Neural cell (in vitro differentiated cells): ENCODE data around the gene KLHL17.

Source experiments
- EP300 ChIP-seq: fragments of 450-650 bp; conservative IDR thresholded peaks from 2 replicates; pipeline ENCODE4 v1.6.1; 2014; ENCODE audit warnings: antibody characterized with exemption, mild to moderate bottlenecking, moderate library complexity; ENCODE audit not compliant: poor library complexity, severe bottlenecking
- EZH2 ChIP-seq: fragments of 200-600, 300-800 bp; shearing (Covaris generic), sonication (generic); IDR thresholded peaks from 2 replicates; pipeline ENCODE4 v1.6.1; 2014; ENCODE audit warnings: antibody characterized with exemption, low read length, borderline replicate concordance, mild to moderate bottlenecking; ENCODE audit not compliant: insufficient read depth, poor library complexity, severe bottlenecking
- MXI1 ChIP-seq: fragments of 450-650 bp; conservative IDR thresholded peaks from 2 replicates; pipeline ENCODE4 v1.6.1; 2014; ENCODE audit warnings: antibody characterized with exemption, mild to moderate bottlenecking; ENCODE audit not compliant: poor library complexity, severe bottlenecking
- POLR2AphosphoS5 ChIP-seq: IDR thresholded peaks from 2 replicates; pipeline ENCODE4 v1.6.1; 2012
- RAD21 ChIP-seq: fragments of 450-650 bp; conservative IDR thresholded peaks from 2 replicates; pipeline ENCODE4 v1.6.1; 2014; ENCODE audit warnings: antibody characterized with exemption, mild to moderate bottlenecking, moderate library complexity
- REST ChIP-seq: IDR thresholded peaks from 2 replicates; pipeline ENCODE4 v1.6.1; 2012; ENCODE audit warnings: borderline replicate concordance
- SMC3 ChIP-seq: fragments of 450-650 bp; conservative IDR thresholded peaks from 2 replicates; pipeline ENCODE4 v1.6.1; 2014; ENCODE audit warnings: antibody characterized with exemption, mild to moderate bottlenecking, moderate library complexity; ENCODE audit not compliant: poor library complexity
- TAF1 ChIP-seq: IDR thresholded peaks from 2 replicates; pipeline ENCODE4 v1.6.1; 2012; ENCODE audit warnings: low read depth
- TF ChIP-seq, protein P1 (sequence below): fragments of 450-650 bp; IDR thresholded peaks from 2 replicates; pipeline ENCODE4 v1.5.1; 2014; ENCODE audit warnings: antibody characterized with exemption, mild to moderate bottlenecking, moderate library complexity; ENCODE audit not compliant: poor library complexity, severe bottlenecking

- TF ChIP-seq, protein P1, sequence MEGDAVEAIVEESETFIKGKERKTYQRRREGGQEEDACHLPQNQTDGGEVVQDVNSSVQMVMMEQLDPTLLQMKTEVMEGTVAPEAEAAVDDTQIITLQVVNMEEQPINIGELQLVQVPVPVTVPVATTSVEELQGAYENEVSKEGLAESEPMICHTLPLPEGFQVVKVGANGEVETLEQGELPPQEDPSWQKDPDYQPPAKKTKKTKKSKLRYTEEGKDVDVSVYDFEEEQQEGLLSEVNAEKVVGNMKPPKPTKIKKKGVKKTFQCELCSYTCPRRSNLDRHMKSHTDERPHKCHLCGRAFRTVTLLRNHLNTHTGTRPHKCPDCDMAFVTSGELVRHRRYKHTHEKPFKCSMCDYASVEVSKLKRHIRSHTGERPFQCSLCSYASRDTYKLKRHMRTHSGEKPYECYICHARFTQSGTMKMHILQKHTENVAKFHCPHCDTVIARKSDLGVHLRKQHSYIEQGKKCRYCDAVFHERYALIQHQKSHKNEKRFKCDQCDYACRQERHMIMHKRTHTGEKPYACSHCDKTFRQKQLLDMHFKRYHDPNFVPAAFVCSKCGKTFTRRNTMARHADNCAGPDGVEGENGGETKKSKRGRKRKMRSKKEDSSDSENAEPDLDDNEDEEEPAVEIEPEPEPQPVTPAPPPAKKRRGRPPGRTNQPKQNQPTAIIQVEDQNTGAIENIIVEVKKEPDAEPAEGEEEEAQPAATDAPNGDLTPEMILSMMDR = no peak
- TF ChIP-seq POLR2AphosphoS5 (no peak), EP300 (no peak), SMC3 (no peak), EZH2 (no peak), TAF1 (no peak), MXI1 (no peak), RAD21 (no peak), REST (no peak)
Observed at GRCh38 chr1:1006305-1007159, 46.1 kb downstream of the KLHL17 start.
